DMS79 treated with DMSO at 0.1 percent for 48 hours (cell line): ENCODE results near the gene CLEC12A.
"Not testable (repeated sequence)": the region's sequence is repeated elsewhere in the genome, so short reads cannot be mapped to it uniquely, and the experiment has no call there.

Source experiments
- DNase-seq: peaks from one replicate; lab custom pipeline; 2025; lab: John Stamatoyannopoulos, UW

Gene CLEC12A

DNA sequence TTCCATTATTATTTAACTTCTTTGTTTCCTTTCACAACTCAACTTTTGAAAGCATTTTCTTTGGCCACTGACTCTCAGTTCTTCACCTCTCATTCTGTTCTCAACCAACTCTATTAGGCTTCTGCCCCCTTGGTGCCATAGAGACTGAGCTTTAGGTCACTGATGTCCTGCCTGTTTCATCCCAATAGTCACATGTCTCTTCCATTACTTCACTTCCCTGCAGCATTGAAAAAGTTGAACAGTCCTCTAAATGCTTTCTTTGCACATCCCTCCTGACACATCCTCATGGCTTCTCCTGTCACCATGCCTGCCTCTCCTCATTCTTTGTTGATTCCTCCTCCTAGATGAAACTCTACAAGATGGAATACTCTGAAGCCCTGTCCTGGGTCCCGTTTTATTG lies 2.7 kb downstream of the CLEC12A start:
- DNase-seq: no peak

DNA sequence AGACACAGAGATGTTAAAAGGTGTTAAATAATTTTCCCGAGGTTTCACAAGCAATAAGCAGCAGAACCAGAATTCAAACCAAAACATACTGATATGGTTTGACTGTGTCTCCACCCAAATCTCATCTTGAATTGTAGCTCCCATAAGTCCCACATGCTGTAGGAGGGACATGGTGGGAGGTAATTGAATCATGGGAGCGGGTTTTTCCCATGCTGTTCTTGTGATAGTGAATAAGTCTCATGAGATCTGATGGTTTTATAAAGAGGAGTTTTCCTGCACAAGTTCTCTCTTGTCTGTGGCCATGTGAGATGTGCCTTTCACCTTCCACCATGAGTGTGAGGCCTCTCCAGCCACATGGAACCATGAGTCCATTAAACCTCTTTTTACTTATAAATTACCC lies 3.5 kb downstream of the CLEC12A start:
- not testable (repeated sequence) for DNase-seq

DNA sequence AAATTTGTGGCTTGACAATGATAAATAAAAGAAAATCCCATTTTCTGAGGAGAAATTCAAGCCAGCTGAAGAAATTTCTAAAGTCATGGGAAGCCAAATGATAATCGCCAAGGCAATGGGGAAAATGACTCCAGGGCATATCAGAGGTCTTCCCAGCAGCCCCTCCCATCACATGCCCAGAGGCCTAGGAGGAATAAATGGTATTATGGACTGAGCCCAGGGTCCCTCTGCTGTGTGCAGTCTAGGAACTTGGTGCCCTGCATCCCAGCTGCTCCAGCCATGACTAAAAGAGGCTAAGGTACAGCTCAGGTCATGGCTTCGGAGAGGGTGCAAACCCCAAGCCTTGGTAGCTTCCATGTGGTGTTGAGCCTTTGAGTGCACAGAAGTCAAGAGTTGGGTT lies 4.4 kb downstream of the CLEC12A start:
- DNase-seq: no peak

DNA sequence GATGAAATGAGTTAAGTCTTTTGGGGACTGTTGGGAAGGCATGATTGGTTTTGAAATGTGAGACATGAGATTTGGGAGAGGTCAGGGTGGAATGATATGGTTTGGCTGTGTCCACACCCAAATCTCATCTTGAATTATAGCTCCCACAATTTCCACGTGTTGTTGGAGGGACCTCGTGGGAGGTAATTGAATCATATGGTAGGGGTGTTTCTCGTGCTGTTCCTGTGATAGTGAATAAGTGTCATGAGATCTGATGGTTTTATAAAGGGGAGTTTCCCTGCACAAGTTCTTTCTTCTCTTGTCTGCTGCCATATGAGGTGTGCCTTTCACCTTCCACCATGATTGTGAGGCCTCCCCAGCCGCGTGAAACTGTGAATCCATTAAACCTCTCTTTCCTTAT lies 5.4 kb downstream of the CLEC12A start:
- DNase-seq: not testable (repeated sequence)

DNA sequence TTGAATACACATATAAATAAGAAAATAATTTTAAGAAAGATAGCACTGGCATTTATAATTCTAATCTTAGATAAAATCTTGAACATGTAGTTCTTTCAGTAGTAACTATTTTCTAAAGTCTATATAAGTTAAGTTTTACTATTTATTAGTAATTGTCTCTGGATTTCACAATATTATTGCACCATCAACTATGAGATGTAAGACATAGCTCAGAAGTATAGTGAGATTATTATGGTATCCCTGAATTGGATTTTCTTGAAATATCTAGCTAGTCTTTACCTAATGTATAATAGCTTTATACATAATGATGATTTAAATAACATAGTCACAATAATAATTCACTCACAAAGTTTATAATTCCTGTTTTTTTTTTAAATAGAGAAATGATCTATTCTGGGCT lies 6.7 kb downstream of the CLEC12A start:
- no peak for DNase-seq

DNA sequence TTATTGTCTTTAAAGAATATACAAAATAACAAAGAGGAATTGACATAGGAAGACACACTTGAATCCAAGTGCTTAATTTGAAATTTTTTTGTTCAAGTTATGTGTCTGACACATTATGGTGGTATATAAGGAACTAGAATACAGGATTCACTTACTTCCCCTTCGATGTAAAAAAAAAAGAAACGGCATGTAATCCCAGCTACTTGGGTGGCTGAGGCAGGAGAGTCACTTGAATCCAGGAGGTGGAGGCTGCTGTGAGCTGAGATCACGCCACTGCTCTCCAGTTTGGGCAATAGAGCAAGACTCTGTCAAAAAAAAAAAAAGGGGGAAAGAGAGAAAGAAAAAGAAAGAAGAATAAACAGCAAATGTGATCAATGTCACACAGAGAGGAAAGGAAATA lies 8.9 kb downstream of the CLEC12A start:
- no peak for DNase-seq

DNA sequence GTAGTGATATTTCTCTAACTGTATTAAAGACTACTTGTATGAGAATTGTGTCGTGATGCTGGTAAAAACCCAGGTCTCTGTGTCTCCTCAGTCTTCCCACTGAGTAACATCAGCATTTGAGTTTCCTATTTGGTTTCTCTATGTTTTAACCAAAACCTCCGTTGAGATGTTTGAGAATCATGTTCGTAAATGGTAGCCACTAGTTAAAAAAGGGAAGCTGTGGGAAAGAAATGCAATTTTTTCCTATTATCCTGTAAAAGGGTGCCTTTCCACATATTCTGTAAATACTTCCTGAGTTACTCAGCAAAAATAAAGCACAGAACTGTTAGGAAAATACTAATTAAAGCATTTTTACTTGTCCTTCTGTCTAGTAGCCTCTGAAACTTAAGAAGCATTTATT lies 20.7 kb downstream of the CLEC12A start:
- no peak for DNase-seq

DNA sequence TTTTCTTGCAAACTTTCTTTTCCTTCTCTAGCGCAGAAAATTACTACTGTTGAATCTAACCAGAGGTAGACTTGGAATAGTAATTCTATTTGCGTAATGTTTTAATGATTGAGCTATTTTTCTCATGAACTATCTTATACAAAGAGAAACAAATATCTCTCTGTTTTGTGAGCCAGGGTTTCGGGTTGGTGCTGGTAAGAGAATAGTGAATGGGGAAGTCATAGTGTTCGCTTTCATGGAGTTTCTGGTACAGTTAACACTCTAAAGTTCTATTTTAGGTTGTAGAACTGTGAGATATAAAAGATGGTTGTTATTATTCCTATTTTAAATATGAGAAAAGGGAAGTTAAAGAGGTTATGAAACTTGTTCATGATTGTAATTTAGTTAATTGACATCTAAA lies 21.1 kb downstream of the CLEC12A start:
- DNase-seq: no peak

DNA sequence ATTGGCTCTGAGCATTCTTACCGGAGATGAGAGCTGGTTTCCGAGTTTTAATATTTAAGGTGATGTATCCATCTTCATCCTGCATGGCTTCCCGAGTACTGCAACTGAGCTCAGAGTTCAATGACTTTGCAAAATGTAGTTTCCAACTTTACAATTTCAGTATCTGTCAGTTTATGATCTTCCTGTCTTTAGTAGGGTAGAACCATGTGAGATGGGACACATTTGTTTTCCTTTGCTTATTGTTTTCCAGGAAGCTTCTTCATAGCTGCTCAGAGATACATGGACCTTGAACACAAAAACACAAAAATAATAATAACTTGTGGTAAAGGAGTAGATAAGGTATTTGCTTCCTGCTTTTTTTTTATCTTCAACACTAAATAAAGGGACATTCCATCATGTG lies 27.8 kb downstream of the CLEC12A start, which contains the start of gene CLEC1B:
Gene CLEC1B (minus strand): TSS at position 106 of the 400 bp plus-strand sequence. CDS start 21 bp downstream, at position 85.
- DNase-seq: no peak

DNA sequence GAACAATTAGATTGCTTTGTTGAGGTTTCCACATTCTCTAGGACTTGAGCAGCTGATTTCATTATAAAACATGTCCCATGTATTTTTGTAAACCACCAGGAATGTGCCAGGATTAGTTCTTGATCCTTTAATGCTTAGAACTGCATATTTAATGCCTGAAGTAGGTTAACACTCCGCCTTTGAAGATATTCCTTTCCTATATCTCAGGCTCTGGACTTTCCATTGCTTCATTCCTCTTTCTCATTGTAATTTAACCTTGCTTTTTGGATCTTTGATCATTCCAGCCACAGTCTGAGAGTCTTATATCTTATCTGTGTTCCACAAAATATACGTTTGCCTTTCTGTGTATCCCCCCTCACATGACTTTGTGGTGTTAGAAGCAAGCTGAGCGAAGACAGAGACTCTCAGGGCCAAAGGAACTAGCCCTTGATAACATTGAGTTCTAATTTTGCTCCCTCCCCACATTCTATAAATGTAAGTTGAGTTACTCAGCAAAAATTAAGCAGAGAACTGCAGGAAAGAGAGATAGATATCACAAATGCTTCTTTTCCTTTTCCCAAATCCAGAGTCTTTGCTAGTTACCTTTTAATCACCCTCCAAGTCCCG lies 30.1 kb downstream of the CLEC12A start:
- no peak for DNase-seq

DNA sequence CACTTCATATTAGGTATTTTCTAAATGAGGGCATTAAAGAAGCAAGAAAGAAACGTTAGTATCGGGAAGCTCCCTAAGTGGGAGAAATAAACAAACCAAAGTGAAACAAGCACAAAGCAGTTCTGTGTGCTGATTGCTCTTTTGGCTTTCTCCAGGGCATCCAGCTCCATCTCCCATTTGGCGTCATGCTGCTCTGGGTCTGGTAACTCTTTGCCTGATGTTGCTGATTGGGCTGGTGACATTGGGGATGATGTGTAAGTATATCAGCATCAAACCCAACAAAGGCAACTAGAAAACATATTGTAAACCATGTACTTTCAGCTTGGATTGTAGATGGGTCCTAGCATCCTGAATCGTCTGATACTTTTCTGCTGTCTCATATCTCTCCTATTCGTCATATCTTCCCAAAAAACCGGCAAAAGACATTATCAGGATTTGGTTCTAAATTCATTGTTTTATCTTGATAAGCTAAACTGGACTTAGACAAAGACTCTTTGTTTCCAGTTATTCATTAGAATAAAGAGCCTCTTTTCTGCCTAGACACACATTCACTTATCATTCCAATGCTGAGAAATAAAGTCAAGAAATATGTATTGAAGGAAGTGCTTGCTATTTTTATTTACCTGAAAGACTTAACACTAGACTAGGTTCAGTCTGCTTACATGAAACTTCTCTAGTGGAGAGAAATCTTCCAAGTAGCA lies 41.6 kb downstream of the CLEC12A start:
- DNase-seq: no peak

DNA sequence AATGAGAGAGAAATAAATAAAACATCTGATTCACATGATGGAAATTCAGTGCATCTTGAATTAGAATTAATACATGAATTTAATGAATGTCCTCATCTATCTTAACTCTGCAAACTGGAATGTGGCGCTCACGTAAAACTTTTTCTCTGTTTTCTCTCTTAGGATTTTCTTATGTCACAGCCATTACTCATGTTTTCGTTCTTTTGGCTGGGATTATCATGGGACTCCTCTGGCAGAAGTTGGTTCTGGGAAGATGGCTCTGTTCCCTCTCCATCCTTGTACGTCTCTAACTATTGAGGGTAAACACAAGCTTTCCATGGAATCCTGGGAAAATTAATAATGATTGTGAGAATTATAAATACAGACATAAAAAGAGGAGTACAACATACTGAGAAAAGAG lies 44.2 kb downstream of the CLEC12A start:
- DNase-seq: no peak

DNA sequence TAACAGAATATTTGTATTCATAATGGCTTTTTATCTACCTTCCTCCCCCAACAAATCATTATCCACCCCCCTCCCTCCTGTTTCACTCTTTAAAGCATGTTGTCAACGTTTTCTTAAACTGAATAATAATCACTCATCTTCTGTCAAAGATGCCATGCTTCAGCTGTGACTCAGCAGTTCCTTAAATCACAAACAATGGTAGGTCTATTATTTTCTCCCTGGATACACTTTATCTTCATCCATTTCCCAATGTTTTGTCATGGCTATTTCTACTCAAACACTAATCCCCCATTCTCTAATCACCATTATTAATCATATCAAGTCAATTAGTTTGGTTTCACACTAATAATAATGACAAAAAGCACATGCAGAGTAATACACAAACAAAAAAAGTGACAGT lies 45.7 kb downstream of the CLEC12A start:
- DNase-seq: no peak

DNA sequence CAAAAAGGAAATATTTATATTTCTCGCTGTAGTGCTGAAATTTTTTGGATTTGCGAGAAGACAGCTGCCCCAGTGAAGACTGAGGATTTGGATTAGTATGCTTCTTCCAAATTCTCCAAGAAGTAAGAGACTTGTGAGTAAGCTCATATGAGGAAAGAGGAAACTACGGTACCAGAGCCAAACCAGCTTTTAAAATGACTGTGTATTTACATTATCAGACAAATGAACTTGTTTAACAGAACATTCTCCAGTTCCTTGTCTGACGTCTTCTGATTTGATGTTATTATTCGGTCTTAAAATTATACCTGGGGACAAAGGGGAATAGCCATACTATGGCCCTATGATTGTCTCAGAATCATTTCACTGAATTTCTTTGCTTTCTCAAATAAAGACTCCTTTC lies 47.2 kb downstream of the CLEC12A start:
- DNase-seq: no peak

DNA sequence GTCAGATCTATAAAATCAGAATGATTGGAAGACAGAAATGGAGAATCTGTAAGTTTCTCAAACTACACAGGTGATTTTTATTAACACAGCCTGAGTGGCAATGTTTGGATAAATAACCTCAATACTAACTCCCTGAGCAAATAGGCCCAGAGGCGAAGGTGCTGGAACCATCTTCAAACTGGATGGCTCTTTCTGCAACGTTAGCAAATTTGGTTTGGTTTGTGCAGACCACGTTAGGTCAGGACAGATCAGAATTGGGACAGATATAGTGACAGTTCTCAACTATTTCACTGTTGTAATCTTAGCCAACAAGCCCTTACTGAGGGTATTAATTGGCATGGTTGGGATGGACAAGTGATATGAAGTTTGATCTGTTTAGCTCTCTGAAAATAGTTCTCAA lies 50.1 kb downstream of the CLEC12A start:
- DNase-seq: no peak

DNA sequence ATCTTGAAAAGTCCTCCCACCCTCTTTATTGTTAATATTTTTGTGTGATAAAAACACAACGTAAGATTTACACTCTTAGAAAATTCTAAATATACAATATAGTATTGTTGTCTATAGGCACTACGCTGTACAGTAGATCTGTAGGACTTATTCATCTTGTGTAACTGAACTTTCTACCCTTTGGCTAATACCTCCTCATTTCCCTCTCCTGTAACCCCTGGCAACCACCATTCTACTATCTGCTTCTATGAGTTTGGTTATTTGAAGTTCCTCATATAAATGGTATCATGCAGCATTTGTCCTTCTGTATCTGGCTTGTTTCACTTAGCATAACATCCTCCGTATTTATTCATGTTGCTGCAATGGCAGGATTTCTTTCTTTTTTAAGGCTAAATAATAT lies 54.0 kb downstream of the CLEC12A start:
- no peak for DNase-seq

DNA sequence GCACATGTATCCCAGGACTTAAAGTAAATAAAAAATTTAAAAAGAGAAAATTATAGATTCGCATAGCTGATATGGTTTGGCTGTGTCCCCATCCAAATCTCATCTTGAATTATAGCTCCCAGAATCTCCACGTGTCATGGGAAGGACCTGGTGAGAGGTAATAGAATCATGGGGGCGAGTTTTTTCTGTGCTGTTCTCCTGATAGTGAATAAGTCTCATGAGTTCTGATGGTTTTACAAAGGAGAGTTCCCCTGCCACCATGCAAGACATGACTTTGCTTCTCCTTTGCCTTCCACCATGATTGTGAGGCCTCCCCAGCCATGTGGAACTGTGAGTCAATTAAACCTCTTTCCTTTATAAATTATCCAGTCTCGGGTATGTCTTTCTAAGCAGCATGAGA lies 55.5 kb downstream of the CLEC12A start:
- not testable (repeated sequence) for DNase-seq

DNA sequence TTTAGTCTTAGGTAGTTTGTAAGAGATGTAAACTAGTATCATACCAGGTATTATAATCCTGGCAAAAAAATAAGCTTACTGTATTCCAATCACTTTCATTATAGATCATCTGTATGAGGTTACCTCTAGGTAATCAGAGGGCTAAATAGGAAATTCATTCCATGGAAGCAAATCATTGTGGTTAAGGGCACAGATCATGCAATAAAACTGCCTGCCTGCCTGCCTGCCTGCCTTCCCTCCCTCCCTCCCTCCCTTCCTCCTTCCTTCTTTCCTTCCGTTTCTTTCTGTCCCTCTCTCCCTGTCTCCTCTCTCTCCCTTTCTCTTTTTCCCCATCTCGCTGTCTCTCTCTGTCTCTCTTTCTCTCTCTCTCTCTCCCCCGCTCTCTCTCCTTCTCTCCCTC lies 56.1 kb downstream of the CLEC12A start:
- DNase-seq: no peak

DNA sequence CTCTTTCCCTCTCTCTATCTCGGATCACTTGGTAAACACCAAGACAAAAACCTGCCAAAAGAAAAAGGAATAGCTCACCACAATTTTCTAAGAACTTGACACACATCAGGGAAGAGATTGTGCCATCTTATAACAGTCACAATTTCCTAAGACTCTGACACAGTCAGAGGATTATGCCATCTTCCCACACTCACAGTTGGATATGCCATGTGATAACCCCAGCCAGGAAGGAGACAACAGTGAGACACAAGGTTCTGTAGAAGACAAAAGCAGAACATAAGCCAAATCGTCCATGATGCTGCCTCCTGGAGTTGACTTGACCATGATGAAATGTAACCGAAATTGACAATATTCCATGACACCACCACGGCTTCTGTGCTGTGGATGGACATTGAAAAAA lies 56.5 kb downstream of the CLEC12A start:
- no peak for DNase-seq

DNA sequence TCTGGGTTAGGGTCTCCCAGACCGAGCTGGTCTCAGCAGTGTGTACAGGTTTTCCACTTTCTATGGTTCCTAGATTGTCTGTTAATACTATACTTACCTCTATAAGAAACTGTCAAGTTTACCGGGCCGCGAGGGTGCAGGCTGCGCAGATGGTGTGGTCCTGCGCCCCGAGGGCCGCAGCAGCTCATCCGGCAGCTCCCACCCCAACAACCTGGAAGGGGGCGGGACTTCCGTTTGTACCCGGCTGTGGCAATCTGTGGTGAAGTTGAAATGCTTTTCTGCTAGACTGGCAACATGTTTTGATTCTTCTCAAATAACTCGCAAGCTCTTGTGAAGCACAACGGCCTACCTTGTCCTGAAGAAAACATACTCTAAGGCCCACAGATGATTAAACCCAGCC lies 59.2 kb downstream of the CLEC12A start, which contains the start of gene CLEC9A:
Gene CLEC9A (plus strand): TSS at position 237 of the 400 bp plus-strand sequence. CDS start 22,006 bp downstream, outside the sequence.
- no peak for DNase-seq

DNA sequence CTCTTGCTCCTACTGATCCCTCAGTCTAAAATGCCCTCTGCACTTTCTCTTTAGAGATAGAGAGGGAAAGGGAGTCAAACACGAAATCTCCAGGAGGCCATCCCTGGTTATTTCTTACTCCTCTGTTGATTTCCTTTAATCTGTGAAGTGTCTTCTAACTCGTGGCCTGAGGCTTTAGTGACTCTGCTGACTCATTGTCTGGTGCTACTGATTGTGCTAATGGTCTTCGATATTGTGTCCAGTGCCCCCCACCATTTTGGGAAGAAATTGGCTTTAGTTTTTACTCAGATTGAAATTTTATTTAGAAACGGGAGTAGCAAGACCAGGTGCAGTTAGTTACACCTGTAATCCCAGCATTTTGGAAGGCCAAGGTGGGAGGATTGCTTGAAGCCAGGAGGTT lies 60.1 kb downstream of the CLEC12A start:
- DNase-seq: no peak

DNA sequence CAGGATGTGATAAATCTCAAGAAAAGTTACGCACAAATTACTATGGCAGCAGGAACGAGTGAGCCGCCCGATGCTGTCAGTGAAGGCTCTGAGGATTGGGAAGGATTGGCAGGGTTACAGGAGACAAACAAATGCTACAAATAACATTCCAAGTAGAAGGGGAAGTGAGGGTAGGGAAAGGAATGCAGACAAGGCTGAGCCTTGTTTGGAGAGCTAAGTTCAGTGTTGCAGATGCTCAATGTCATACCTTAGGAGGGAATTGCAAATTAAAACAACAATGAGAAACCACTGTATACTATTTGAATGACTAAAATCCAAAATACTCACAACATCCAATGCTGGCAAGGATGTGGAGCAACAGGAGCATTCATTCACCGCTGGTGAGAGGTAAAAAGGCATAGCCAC lies 60.6 kb downstream of the CLEC12A start:
- no peak for DNase-seq

DNA sequence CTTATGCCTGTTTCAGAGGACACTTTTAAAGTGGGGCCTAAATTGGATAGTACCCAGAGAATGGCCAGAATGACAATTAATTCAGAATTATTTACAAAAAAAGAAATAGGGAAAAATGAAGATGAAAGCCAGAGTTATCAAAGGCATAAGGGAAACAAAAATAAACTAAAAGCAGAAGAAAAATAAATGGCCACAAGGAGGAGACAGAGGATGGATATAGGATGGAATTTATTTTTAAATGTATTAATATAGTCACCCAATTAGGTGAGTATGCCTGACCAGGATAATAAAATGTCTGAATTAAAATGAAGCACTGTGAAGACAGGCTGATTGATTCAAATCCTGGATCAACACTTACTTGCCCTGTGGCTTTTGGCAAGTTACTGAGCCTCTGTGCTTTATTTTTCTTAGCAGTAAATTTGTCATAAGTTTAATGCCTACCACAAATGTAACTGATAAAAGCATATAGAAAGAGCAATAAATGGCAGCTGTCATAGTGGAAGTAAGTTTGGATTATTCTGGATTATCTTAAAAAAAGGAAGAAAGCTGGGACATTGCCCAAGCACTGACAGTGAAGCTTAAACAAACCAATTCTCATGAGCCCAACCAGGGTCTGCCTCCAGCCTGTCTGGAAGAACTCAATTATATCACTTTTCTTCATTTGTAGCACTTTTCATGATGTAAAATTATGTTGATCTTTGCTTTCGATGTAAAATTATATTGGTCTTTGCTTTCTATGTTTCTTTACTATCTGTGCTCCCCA lies 62.8 kb downstream of the CLEC12A start:
- DNase-seq: no peak
